ENCODE data around the gene TMEM129.
"Not testable (repeated sequence)": the region's sequence is repeated elsewhere in the genome, so short reads cannot be mapped to it uniquely, and the experiment has no call there.

The TMEM129 gene

GRCh38 chr4:1718095-1718850, 2.9 kb downstream of the TMEM129 start:
- DNase-seq, result no peak

- no peak for DNase-seq
Measured at GRCh38 chr4:1717129-1718094, 3.7 kb downstream of the TMEM129 start.

GRCh38 chr4:1716065-1716945, 4.8 kb downstream of the TMEM129 start:
- no peak for DNase-seq

GRCh38 chr4:1715002-1715758, 5.9 kb downstream of the TMEM129 start:
- no peak for DNase-seq

- DNase-seq, result no peak
Measured at GRCh38 chr4:1714303-1715001, 6.7 kb downstream of the TMEM129 start.

- no peak for DNase-seq
Measured at GRCh38 chr4:1713003-1713851, 7.9 kb downstream of the TMEM129 start.

- peak; percentile 94 for DNase-seq
Measured at GRCh38 chr4:1712216-1713002, 8.7 kb downstream of the TMEM129 start, which contains the start of gene SLBP. Gene SLBP (minus strand): TSS chr4:1712319. CDS start chr4:1712188, 131 bp downstream.

GRCh38 chr4:1711571-1712215, 9.4 kb downstream of the TMEM129 start:
- DNase-seq, result peak; percentile 64

GRCh38 chr4:1711055-1711570, 10.0 kb downstream of the TMEM129 start:
- DNase-seq, result no peak

GRCh38 chr4:1708581-1708980, 12.5 kb downstream of the TMEM129 start:
- DNase-seq, result no peak

- DNase-seq, result no peak
Measured at GRCh38 chr4:1706358-1706757, 14.8 kb downstream of the TMEM129 start.

GRCh38 chr4:1705732-1706131, 15.4 kb downstream of the TMEM129 start:
- DNase-seq, result no peak

GRCh38 chr4:1703867-1704266, 17.3 kb downstream of the TMEM129 start:
- DNase-seq, result no peak

GRCh38 chr4:1701671-1702070, 19.5 kb downstream of the TMEM129 start:
- DNase-seq, result not testable (repeated sequence)

GRCh38 chr4:1695913-1696312, 25.2 kb downstream of the TMEM129 start:
- DNase-seq, result peak; percentile 92

GRCh38 chr4:1693131-1693896, 27.8 kb downstream of the TMEM129 start:
- DNase-seq, result peak; percentile 69

- no peak for DNase-seq
Measured at GRCh38 chr4:1691737-1692373, 29.3 kb downstream of the TMEM129 start.
